GM19193 (cell line): ENCODE results near the gene EVI2B.

Experiments
- POLR2A ChIP-seq: IDR thresholded peaks from 4 replicates; pipeline ENCODE4 v1.6.1; 2011; ENCODE audit not compliant: insufficient read depth, insufficient read length; ENCODE audit errors: extremely low read depth

The EVI2B gene

DNA sequence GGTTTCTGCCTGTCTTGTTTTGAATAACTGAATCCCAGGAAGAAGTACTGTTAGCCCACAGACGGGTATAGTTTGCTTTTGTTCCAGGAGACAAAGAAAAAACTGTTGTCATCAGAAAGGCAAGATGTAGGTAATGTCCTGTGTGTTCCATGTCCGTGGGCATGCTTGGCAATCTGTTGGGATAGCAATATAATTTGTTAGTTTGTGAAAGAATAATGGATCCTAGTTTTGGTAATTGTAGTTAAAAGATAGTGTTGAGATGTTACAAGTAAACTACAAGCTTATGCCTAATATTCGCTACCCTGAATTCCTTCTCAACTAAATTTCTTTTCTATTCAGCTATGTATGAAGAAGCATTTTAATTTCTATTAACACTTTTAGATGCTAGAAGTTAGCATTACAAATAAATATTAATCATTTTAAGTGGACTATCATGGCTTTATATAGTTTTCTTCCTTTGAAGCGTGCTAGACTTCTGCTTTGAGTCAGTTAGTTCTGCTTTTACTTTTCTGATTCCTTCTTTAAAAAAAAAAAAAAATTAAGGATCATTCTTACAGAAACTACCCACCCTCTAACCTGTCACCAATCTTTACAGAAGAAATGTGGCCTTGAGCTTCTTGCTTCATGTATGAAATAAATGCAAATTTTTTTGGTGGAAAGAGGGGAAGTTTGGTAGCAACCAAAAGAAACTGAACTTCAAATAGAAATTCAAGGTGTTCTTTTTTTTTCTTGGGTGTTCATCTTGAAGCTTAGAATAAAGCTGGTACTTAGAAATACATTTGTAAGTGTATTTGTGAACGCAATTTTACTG, 5.2 kb upstream of the EVI2B start:
- TF ChIP-seq POLR2A: peak; percentile 12

DNA sequence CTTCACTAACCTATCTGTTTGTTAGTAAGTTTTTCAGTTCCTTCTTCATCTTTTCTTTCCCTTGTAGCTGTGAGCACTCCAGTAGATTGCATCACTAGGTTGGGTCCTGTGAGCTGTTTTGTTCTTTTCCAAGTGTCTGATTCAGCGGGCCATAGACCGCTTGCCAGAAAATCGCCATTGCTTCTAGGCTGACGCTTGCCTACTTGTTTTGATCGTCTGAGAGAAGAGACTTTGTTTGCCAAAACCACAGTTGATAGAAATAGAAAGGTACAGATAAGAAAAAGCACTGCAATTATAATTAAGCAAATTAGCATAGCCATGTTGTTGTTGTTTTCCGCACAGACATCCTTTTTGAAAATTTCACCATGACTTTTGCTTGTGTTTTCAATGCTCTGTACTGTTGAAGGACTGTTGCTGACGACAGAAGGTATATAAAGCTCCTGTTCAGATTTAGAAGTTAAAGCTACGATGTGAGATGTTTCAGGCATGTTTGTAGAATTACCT, 4.5 kb upstream of the EVI2B start:
- TF ChIP-seq POLR2A: peak; percentile 41

GRCh38 chr17:31314782-31315100, 887 bp upstream of the EVI2B start:
- no peak for TF ChIP-seq POLR2A

GRCh38 chr17:31311526-31311925, 2.3 kb downstream of the EVI2B start:
- TF ChIP-seq POLR2A: no peak

GRCh38 chr17:31310886-31311285, 3.0 kb downstream of the EVI2B start:
- TF ChIP-seq POLR2A: peak; percentile 9

GRCh38 chr17:31310260-31310659, 3.6 kb downstream of the EVI2B start:
- TF ChIP-seq POLR2A: no peak

DNA sequence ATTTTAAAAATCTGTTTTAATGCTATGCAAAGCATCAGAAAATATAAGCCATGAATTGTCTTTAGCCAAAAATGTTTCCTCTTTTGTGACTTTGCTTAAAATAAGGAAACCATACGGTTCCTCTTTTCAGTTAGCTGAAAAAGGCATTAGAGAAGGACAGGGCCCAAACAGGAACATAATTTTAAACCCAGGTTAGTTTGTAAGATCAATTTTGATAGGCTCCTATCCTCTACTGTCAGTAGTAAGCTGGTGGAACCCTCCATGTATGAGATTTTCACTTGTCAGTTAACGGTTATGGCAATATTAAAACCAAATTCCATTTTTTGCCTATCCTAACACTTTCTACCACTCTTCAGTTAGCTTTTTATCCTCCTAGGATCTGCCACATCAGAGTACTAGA, 4.3 kb downstream of the EVI2B start:
- no peak for TF ChIP-seq POLR2A

GRCh38 chr17:31308372-31309334, 5.2 kb downstream of the EVI2B start:
- TF ChIP-seq POLR2A: no peak

DNA sequence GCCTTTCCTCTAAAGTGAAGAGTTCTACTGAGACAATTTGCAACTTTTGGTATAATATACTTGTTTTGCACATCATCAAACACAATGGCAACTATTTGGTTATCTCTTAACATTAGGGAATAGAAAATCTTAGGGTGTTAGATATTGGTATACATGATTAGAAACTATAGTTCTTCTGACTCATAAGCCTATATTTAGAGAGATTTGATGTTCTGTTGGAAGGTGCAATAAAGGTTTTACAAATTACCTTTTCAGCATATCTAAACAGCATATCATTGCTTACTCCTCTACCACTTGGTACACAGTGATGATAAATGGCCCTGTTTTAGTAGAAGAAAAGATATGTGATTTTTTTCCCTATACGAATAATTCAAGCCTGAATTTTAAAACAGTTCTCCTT, 6.2 kb downstream of the EVI2B start:
- no peak for TF ChIP-seq POLR2A

GRCh38 chr17:31299624-31300023, 14.2 kb downstream of the EVI2B start:
- TF ChIP-seq POLR2A: no peak

- TF ChIP-seq POLR2A: no peak
Observed at GRCh38 chr17:31297090-31297489, 16.8 kb downstream of the EVI2B start, which contains the start of gene OMG. TSS of gene OMG (minus strand) at chr17:31297239. CDS start at chr17:31296331, 908 bp downstream.

GRCh38 chr17:31296142-31296541, 17.7 kb downstream of the EVI2B start:
- no peak for TF ChIP-seq POLR2A

DNA sequence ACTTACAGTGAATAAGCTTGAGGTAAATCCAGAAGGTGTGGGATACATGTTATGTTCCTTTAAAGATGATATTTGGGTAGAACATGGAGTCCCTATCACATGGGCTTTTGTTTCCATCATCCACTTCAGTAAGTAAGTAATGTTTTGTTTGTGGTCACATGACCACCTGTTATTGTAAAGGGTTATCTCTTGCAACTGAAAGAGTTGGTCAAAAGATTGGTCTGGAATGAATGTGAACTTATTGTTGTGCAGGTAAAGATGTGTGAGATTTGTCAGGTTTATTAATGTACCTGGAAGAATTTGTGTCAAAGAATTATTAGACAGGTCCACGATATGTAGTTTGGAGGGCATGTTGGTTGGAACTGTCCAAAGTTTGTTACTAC, 18.4 kb downstream of the EVI2B start:
- no peak for TF ChIP-seq POLR2A

DNA sequence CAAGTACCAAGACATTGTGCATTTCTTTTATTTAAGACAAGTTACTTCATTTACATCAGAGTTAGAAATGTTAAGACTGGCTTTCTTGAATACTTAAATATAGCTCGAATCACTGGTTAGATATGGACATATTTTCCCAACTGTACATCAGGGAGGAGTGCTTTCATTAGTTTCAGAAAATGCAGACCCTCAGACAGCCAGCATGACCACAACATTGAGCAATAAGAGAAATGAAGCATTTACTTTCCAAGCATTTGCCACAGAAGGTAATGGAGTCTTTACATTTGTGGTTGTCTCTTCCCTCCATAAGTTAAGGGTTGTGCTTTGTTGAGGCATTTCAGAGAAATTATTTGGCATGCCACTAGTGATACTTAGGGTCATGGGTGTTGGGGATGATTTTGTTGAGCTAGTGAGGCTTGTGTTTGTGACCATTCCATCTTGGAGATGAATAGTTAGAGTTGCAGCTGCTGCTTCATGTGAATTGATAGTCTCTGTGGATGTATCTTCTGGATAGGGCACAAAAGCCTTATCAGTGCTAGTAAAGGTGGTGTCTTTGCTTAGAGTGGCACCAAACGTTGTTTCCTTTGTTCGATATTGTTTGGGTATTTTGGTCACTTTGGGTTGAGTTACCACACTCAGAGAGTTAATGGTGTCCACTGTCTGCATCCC, 18.9 kb downstream of the EVI2B start:
- no peak for TF ChIP-seq POLR2A

DNA sequence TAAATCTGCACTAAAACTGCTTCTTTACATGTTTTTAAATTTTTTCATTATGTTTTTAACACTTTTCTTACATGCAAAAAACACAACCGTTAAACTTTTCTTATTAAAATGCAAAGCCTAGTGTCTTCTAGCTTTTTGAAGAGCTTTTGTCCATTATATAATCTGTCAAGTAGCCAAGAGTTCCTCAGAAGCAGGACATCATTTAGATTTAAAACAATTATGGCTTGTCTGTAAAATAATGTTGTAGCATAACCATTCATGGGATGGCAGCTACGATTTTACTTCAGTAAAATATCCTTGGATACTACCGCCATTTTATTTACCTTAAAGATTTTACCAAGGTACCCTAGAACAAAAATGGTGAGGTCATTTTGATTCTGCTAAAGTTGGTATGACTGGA, 19.6 kb downstream of the EVI2B start:
- no peak for TF ChIP-seq POLR2A
